Endothelial cell of umbilical vein (primary cell): ENCODE measurements around the gene MEGF10. TPM values are rescaled to one million over a fixed set of nuclear protein-coding genes. Genes with fewer than 3 reads are reported as not detected.

Experiments used
- BruUV-seq: library from RNA; stranded (reverse); fragments of 400-500 nt; replicated peaks from 2 replicates; lab custom pipeline; 2021; lab: Mats Ljungman, UMichigan
- CTCF ChIA-PET: fragments of 300-600, 350-600 bp; sonication (Branson Sonifier 250); formaldehyde crosslinking; loops from one replicate; lab custom pipeline; 2021; ENCODE audit warnings: antibody characterized with exemption, inconsistent platforms; lab: Charles Lee
- POLR2A ChIA-PET: fragments of 300-600, 350-600 bp; sonication (Branson Sonifier 250); formaldehyde crosslinking; loops from one replicate; lab custom pipeline; 2021; ENCODE audit warnings: antibody characterized with exemption, inconsistent platforms; lab: Charles Lee
- DNase-seq: peaks from one replicate; pipeline ENCODE4 v3.0.0-alpha.2; 2011; ENCODE audit warnings: low read depth, low spot score
- FAIRE-seq: peaks from 2 replicates; lab custom pipeline; 2011; peaks lifted over from hg19 to GRCh38; lab: Jason Lieb, UNC
- H2AFZ ChIP-seq: 2 replicates; pipeline ENCODE4 v1.6.0; 2012; ENCODE audit warnings: low read depth, low read length, control low read depth, inconsistent platforms
- H3K27ac ChIP-seq: 2 replicates; pipeline ENCODE4 v1.5.1; 2011; ENCODE audit warnings: low read depth, mild to moderate bottlenecking, control low read depth, low read length, moderate library complexity; ENCODE audit not compliant: insufficient read depth
- H3K27me3 ChIP-seq, 2 experiments: 2 replicates each; pipeline versions ENCODE4 v1.6.0 to v1.6.1; 2011; ENCODE audit warnings: low read length in 2 of 2, mixed read lengths in 1 of 2; ENCODE audit not compliant: control insufficient read depth in 2 of 2, insufficient read depth in 2 of 2
- H3K36me3 ChIP-seq, 2 experiments: 2 replicates in 1 of 2; 3 replicates in 1 of 2; pipeline ENCODE4 v1.5.1; 2011; ENCODE audit warnings: low read length in 2 of 2, mild to moderate bottlenecking in 1 of 2, moderate library complexity in 1 of 2; ENCODE audit not compliant: control insufficient read depth in 2 of 2, insufficient read depth in 2 of 2; ENCODE audit errors: extremely low read depth in 1 of 2
- H3K4me1 ChIP-seq: 3 replicates; pipeline ENCODE4 v1.5.1; 2011; ENCODE audit warnings: mild to moderate bottlenecking, low read length; ENCODE audit not compliant: control insufficient read depth, insufficient read depth; ENCODE audit errors: extremely low read depth
- H3K4me2 ChIP-seq: 2 replicates; pipeline ENCODE4 v1.6.1; 2011; ENCODE audit warnings: low read length, control low read depth, mixed read lengths; ENCODE audit not compliant: insufficient read depth
- H3K4me3 ChIP-seq, 3 experiments: fragments of 200-600 bp in 1 of 3; sonication (generic), shearing (Covaris generic) in 1 of 3; replicated peaks in 1 of 3; 2 replicates each; pipeline ENCODE4 v1.5.1; 2011 to 2016; ENCODE audit warnings: control low read depth in 3 of 3, low read length in 3 of 3, mild to moderate bottlenecking in 2 of 3, inconsistent platforms in 1 of 3, low read depth in 1 of 3, moderate library complexity in 1 of 3; ENCODE audit not compliant: insufficient read depth in 1 of 3
- H3K79me2 ChIP-seq: 2 replicates; pipeline ENCODE4 v1.6.0; 2012; ENCODE audit warnings: low read length, inconsistent platforms; ENCODE audit not compliant: control insufficient read depth, insufficient read depth
- H3K9ac ChIP-seq: replicated peaks from 2 replicates; pipeline ENCODE3; 2011; ENCODE audit warnings: low read length, control low read depth; ENCODE audit not compliant: insufficient read depth; ENCODE audit errors: extremely low read depth
- H3K9me1 ChIP-seq: replicated peaks from 3 replicates; pipeline ENCODE4 v1.6.0; 2011; ENCODE audit warnings: mild to moderate bottlenecking, low read length; ENCODE audit not compliant: control insufficient read depth, insufficient read depth; ENCODE audit errors: extremely low read depth
- H3K9me3 ChIP-seq: replicated peaks from 2 replicates; pipeline ENCODE4 v1.5.1; 2012; ENCODE audit warnings: low read length, inconsistent platforms; ENCODE audit not compliant: control insufficient read depth, insufficient read depth
- H4K20me1 ChIP-seq: replicated peaks from 2 replicates; pipeline ENCODE3; 2011; ENCODE audit warnings: mild to moderate bottlenecking, low read length; ENCODE audit not compliant: control insufficient read depth, insufficient read depth; ENCODE audit errors: extremely low read depth
- EZH2 ChIP-seq: IDR thresholded peaks from 2 replicates; pipeline ENCODE4 v1.6.1; 2012; ENCODE audit warnings: borderline replicate concordance, low read depth, mild to moderate bottlenecking, moderate library complexity, low read length, inconsistent platforms; ENCODE audit not compliant: severe bottlenecking
- FOS ChIP-seq: IDR thresholded peaks from 2 replicates; pipeline ENCODE4 v1.6.1; 2011; ENCODE audit warnings: mild to moderate bottlenecking, low read length, moderate library complexity, borderline replicate concordance; ENCODE audit not compliant: insufficient read depth
- GATA2 ChIP-seq: IDR thresholded peaks from 2 replicates; pipeline ENCODE4 v1.7.0; 2011; ENCODE audit warnings: low read depth, mild to moderate bottlenecking, moderate library complexity, mixed read lengths, low read length; ENCODE audit not compliant: insufficient read length, insufficient read depth
- JUN ChIP-seq: IDR thresholded peaks from 2 replicates; pipeline ENCODE4 v1.6.1; 2011; ENCODE audit warnings: borderline replicate concordance, low read depth; ENCODE audit not compliant: insufficient read length, insufficient read depth
- MYC ChIP-seq: IDR thresholded peaks from one replicate; pipeline ENCODE4 v1.6.1; 2011; ENCODE audit warnings: mild to moderate bottlenecking, low read depth, low read length
- POLR2A ChIP-seq: IDR thresholded peaks from 2 replicates; pipeline ENCODE4 v1.6.1; 2012; ENCODE audit warnings: low read depth, mild to moderate bottlenecking, control low read depth, low read length
- POLR2AphosphoS5 ChIP-seq: IDR thresholded peaks from 2 replicates; pipeline ENCODE4 v1.6.1; 2012; ENCODE audit warnings: low read depth, mild to moderate bottlenecking, control low read depth, low read length, moderate library complexity; ENCODE audit not compliant: insufficient read depth
- dilution Hi-C: fragments of 300-500 bp; cut with MboI; formaldehyde crosslinking; loops from one replicate; pipeline ENCODE4 v1.15.0; 2019; ENCODE audit warnings: low sequenced_read_pairs; ENCODE audit not compliant: extremely low pct_ligation_motif_present
- intact Hi-C: fragments of 100-400 bp; cut with micrococcal nuclease; formaldehyde crosslinking; loops from one replicate; pipeline ENCODE4 v1.10.0; 2022
- polyA plus RNA-seq, 4 experiments: library from polyadenylated mRNA; depleted of rRNA in 3 of 4; stranded (reverse) in 3 of 4; unstranded in 1 of 4; fragments of >200 nt; gene quantifications; 2 replicates each; pipeline versions ENCODE4 v1.2.1 to v1.2.3, GENCODE V29; 2011 to 2012; ENCODE audit warnings: missing spikeins in 1 of 4
- total RNA-seq: library from RNA; stranded (reverse); gene quantifications from 2 replicates; pipeline ENCODE4 v1.2.3, GENCODE V29; 2021
- TF ChIP-seq, protein P1 (sequence below), 2 donors: IDR thresholded peaks; 1 replicate in 1 of 2; 2 replicates in 1 of 2; pipeline ENCODE4 v1.5.1; 2011; ENCODE audit warnings: low read length in 2 of 2, mild to moderate bottlenecking in 2 of 2, moderate library complexity in 2 of 2, control low read depth in 1 of 2, inconsistent platforms in 1 of 2, low read depth in 1 of 2; ENCODE audit not compliant: insufficient read depth in 1 of 2; ENCODE audit errors: extremely low read depth in 1 of 2
- TF ChIP-seq, protein P2 (sequence below): IDR thresholded peaks from 2 replicates; pipeline ENCODE4 v1.6.1; 2011; ENCODE audit not compliant: insufficient read depth, insufficient read length

The MEGF10 gene
- total and polyA plus RNA-seq, 2 donors (not counting 3 experiments of a cell fraction or from before 2014, with no cell fraction given), result 0.30 to 1.00 TPM

DNA sequence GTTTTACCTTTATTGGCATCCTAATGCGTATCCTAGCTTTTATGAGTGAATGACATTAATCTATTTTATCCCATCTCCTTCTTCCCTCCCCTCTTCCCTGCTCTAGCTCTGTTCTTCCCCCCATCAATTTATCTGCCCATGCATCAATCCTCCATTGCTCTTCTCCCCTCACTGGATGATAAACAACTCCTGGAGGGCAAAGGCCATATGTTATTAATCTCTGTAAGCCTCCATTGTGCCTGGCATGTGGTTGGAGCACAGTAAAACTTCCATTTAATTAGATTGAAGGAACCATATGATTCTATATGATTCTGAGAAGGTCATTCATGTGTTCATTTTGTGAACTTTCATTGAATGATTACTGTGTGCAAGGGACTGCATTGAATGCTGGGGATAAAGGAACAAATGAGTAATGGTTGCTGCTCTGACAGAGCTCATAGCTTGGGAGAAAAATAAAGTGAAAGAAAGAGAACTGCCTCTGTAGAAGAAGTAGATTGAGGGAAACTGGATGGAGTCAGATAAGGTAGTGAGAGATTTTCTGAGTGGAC is 85.0 kb downstream of the MEGF10 start:
- ChIA-PET POLR2A (no interaction called here), CTCF (no interaction called here)
- Histone ChIP-seq H3K36me3 (no peaks in the 10 kb centered on the region), H3K9ac (no peak overlapping the region), H3K4me1 (no peaks in the 10 kb centered on the region), H3K9me1 (no peaks in the 10 kb centered on the region), H2AFZ (no peak overlapping the region), H3K79me2 (no peaks in the 10 kb centered on the region), H3K9me3 (no peaks in the 10 kb centered on the region), H4K20me1 (no peaks in the 10 kb centered on the region), H3K27me3 (peaks cover 3 to 16% of the 10 kb centered on the region in 2 experiments), H3K27ac (no peak overlapping the region), H3K4me3 (no peak overlapping the region), H3K4me2 (no peak overlapping the region)
- DNase-seq (no peak), FAIRE-seq (no peak)
- dilution Hi-C loops (no loop called here), intact Hi-C loops (no loop called here)
- TF ChIP-seq, protein P1, sequence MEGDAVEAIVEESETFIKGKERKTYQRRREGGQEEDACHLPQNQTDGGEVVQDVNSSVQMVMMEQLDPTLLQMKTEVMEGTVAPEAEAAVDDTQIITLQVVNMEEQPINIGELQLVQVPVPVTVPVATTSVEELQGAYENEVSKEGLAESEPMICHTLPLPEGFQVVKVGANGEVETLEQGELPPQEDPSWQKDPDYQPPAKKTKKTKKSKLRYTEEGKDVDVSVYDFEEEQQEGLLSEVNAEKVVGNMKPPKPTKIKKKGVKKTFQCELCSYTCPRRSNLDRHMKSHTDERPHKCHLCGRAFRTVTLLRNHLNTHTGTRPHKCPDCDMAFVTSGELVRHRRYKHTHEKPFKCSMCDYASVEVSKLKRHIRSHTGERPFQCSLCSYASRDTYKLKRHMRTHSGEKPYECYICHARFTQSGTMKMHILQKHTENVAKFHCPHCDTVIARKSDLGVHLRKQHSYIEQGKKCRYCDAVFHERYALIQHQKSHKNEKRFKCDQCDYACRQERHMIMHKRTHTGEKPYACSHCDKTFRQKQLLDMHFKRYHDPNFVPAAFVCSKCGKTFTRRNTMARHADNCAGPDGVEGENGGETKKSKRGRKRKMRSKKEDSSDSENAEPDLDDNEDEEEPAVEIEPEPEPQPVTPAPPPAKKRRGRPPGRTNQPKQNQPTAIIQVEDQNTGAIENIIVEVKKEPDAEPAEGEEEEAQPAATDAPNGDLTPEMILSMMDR (IDR thresholded peaks at IDR 0.05; ENCODE audit: extremely low read depth in 1 of 2, insufficient read depth in 1 of 2, low read depth in 1 of 2, low read length in 2 of 2), result no peak
- TF ChIP-seq EZH2, result no peak
- TF ChIP-seq FOS, result no peak
- TF ChIP-seq POLR2AphosphoS5, result no peak
- TF ChIP-seq GATA2, result no peak
- TF ChIP-seq, protein P2, sequence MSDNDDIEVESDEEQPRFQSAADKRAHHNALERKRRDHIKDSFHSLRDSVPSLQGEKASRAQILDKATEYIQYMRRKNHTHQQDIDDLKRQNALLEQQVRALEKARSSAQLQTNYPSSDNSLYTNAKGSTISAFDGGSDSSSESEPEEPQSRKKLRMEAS, result no peak
- TF ChIP-seq MYC, result no peak
- TF ChIP-seq JUN, result no peak
- TF ChIP-seq POLR2A, result no peak
- BruUV-seq, result no TSS peak
